Heart left ventricle (tissue), 13 donors: ENCODE results near the gene PLA2G6.

ENCODE experiments used
- POLR2A ChIP-seq, 2 donors: fragments of 450-650 bp; IDR thresholded peaks; one replicate each; pipeline ENCODE4 v1.6.1; 2017; ENCODE audit warnings: antibody characterized with exemption in 2 of 2, mild to moderate bottlenecking in 2 of 2, moderate library complexity in 2 of 2
- TF ChIP-seq, protein P1 (sequence below), 12 donors: fragments of 200-600 bp; sonication (generic) in 4 of 12; IDR thresholded peaks; one replicate each; pipeline versions ENCODE4 v1.5.0 to v1.8.0; 2018 to 2022; ENCODE audit warnings: antibody characterized with exemption in 12 of 12, mild to moderate bottlenecking in 5 of 12
- donor health status: ischemic (EF 13 %, LVEDD 7.1; RV severe dilation, severe dysfunction).
- donor health status: DM: no; HTN: yes; CAD: no.
- donor health status: DM: no; HTN: no; CAD: no.
- donor health status: ischemic (EF 25% LVEDD 6.9; RV normal size, moderate dysfunction).
- donor health status: ischemic (EF 25% LVEDD 5.7; RV mildly dilated, moderate dysfunction).
- donor health status: ischemic (EF 35%, LVEDD 5.7; RV mildly dilated, moderate dysfunction).
- donor health status: nonischemic (EF 11% LVEDD 7.7; RV severe dilation, severe dysfunction).
- donor health status: DM: yes; HTN: yes; CAD: no.
- donor health status: PGD.
- donor health status: ischemic (EF 29% LVEDD 5.4; RV normal size, mild dysfunction).
- donor health status: nonischemic (EF 23%, LVEDD 6.1; RV moderate dilation, normal function).

DNA sequence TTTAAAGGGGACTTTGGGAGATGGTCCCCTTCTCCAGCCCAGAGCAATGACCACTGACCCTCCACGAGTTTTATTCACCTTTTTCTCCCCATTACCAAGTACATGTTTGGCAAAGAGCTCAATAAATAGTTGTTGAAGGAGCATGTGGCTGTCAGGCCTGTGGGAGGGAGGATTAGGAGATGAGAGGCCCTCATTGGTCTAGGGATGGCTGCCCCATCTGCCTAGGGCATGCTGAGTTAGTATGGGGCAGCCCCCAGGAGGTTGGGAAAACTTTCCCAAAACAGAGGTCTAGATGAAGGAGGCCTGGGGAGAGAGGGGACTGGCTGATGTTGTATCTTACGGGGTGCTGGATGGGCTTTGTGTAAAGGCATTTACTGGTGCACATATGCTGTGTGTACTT is 30.8 kb upstream of the PLA2G6 start:
- TF ChIP-seq, protein P1, sequence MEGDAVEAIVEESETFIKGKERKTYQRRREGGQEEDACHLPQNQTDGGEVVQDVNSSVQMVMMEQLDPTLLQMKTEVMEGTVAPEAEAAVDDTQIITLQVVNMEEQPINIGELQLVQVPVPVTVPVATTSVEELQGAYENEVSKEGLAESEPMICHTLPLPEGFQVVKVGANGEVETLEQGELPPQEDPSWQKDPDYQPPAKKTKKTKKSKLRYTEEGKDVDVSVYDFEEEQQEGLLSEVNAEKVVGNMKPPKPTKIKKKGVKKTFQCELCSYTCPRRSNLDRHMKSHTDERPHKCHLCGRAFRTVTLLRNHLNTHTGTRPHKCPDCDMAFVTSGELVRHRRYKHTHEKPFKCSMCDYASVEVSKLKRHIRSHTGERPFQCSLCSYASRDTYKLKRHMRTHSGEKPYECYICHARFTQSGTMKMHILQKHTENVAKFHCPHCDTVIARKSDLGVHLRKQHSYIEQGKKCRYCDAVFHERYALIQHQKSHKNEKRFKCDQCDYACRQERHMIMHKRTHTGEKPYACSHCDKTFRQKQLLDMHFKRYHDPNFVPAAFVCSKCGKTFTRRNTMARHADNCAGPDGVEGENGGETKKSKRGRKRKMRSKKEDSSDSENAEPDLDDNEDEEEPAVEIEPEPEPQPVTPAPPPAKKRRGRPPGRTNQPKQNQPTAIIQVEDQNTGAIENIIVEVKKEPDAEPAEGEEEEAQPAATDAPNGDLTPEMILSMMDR (IDR thresholded peaks at IDR 0.05): no peak
- no peak for TF ChIP-seq POLR2A (IDR thresholded peaks at IDR 0.05)
